Mesendoderm (in vitro differentiated cells): ENCODE results near the gene GUK1.

Experiments
- DNase-seq: peaks from one replicate; pipeline ENCODE4 v3.0.0; 2013
- H2AK5ac ChIP-seq: 2 replicates; pipeline ENCODE4 v1.6.1; 2013; ENCODE audit warnings: low read length, inconsistent platforms
- H2BK120ac ChIP-seq: 2 replicates; pipeline ENCODE4 v1.6.1; 2013; ENCODE audit warnings: low read depth, mild to moderate bottlenecking, low read length, moderate library complexity, mixed read lengths
- H2BK15ac ChIP-seq: replicated peaks from 2 replicates; pipeline ENCODE4 v1.6.1; 2013; ENCODE audit warnings: low read depth, mild to moderate bottlenecking, moderate library complexity
- H2BK5ac ChIP-seq: 2 replicates; pipeline ENCODE4 v1.6.1; 2013; ENCODE audit warnings: low read length, inconsistent platforms
- H3K18ac ChIP-seq: 2 replicates; pipeline ENCODE4 v1.6.1; 2013; ENCODE audit warnings: mild to moderate bottlenecking, low read length, mixed read lengths
- H3K23ac ChIP-seq: one replicate; pipeline ENCODE4 v1.6.1; 2013; ENCODE audit warnings: low read length
- H3K27ac ChIP-seq: 2 replicates; pipeline ENCODE4 v1.5.1; 2013; ENCODE audit warnings: low read depth, mild to moderate bottlenecking, inconsistent platforms, low read length, moderate library complexity
- H3K27me3 ChIP-seq: 2 replicates; pipeline ENCODE4 v1.6.1; 2013; ENCODE audit warnings: low read length, control low read depth, mild to moderate bottlenecking, inconsistent platforms; ENCODE audit not compliant: insufficient read depth, poor library complexity
- H3K36me3 ChIP-seq: 2 replicates; pipeline ENCODE4 v1.6.1; 2013; ENCODE audit warnings: low read length, inconsistent platforms; ENCODE audit not compliant: control insufficient read depth, insufficient read depth
- H3K4ac ChIP-seq: one replicate; pipeline ENCODE4 v1.6.1; 2013; ENCODE audit warnings: low read depth, mild to moderate bottlenecking, low read length, moderate library complexity
- H3K4me1 ChIP-seq: 2 replicates; pipeline ENCODE4 v1.6.1; 2013; ENCODE audit warnings: low read depth, low read length, inconsistent platforms; ENCODE audit not compliant: control insufficient read depth
- H3K4me2 ChIP-seq: 2 replicates; pipeline ENCODE4 v1.6.1; 2013; ENCODE audit warnings: low read length
- H3K4me3 ChIP-seq: 2 replicates; pipeline ENCODE4 v1.5.1; 2013; ENCODE audit warnings: mild to moderate bottlenecking, low read length
- H3K56ac ChIP-seq: one replicate; pipeline ENCODE4 v1.6.1; 2013; ENCODE audit warnings: low read length
- H3K79me1 ChIP-seq: 2 replicates; pipeline ENCODE4 v1.6.1; 2013; ENCODE audit warnings: low read length, inconsistent platforms
- H3K79me2 ChIP-seq: 2 replicates; pipeline ENCODE4 v1.6.1; 2013; ENCODE audit warnings: mild to moderate bottlenecking, low read length; ENCODE audit not compliant: control insufficient read depth, insufficient read depth
- H3K9ac ChIP-seq: 2 replicates; pipeline ENCODE4 v1.6.1; 2013; ENCODE audit warnings: low read length, inconsistent platforms
- H4K5ac ChIP-seq: one replicate; pipeline ENCODE4 v1.6.1; 2013; ENCODE audit warnings: low read length
- H4K8ac ChIP-seq: one replicate; pipeline ENCODE4 v1.6.1; 2013; ENCODE audit warnings: low read depth, mild to moderate bottlenecking, control low read depth, low read length, moderate library complexity
- WGBS: extraction: QIAGEN DNeasy Blood & Tissue Kit; methylation state at CpG from one replicate; pipeline ENCODE4 v1.1.7; 2013; ENCODE audit warnings: low lambda C conversion rate, missing lambda C conversion rate; ENCODE audit not compliant: insufficient coverage; ENCODE audit errors: extremely low coverage; 5-methylcytosine and 5-hydroxymethylcytosine counted together

Gene GUK1

GRCh38 chr1:228094432-228095016, 45.6 kb upstream of the GUK1 start:
- H3K9ac ChIP-seq: no peak overlapping the region
- no peak for DNase-seq
- H3K23ac ChIP-seq: no peak overlapping the region
- H2BK15ac ChIP-seq: no peak overlapping the region
- H3K18ac ChIP-seq: no peak overlapping the region
- peaks cover 6% of the 10 kb centered on the region for H3K36me3 ChIP-seq
- H4K5ac ChIP-seq: no peak overlapping the region
- no peak overlapping the region for H2AK5ac ChIP-seq
- no peak overlapping the region for H3K4me2 ChIP-seq
- no peak overlapping the region for H3K4ac ChIP-seq
- H3K79me1 ChIP-seq: peaks cover 15% of the 10 kb centered on the region
- H2BK120ac ChIP-seq: no peak overlapping the region
- H3K4me1 ChIP-seq: no peaks in the 10 kb centered on the region
- H3K27me3 ChIP-seq: no peaks in the 10 kb centered on the region
- H4K8ac ChIP-seq: no peak overlapping the region
- H3K4me3 ChIP-seq: no peak overlapping the region
- no peak overlapping the region for H3K56ac ChIP-seq
- H3K79me2 ChIP-seq: peaks cover 80% of the 10 kb centered on the region
- no peak overlapping the region for H3K27ac ChIP-seq
- no CpG with 5 or more reads among the region's 13 CpGs for WGBS
- H2BK5ac ChIP-seq: no peak overlapping the region

GRCh38 chr1:228095161-228095560, 44.9 kb upstream of the GUK1 start:
- Histone ChIP-seq H3K4me2 (no peak overlapping the region), H3K4ac (no peak overlapping the region), H2BK5ac (no peak overlapping the region), H3K79me2 (peaks cover 74% of the 10 kb centered on the region), H3K79me1 (peaks cover 15% of the 10 kb centered on the region), H4K8ac (no peak overlapping the region), H3K4me3 (no peak overlapping the region), H3K27me3 (no peaks in the 10 kb centered on the region), H3K56ac (no peak overlapping the region), H3K36me3 (peaks cover 6% of the 10 kb centered on the region), H2BK15ac (no peak overlapping the region), H3K27ac (no peak overlapping the region), H3K9ac (no peak overlapping the region), H2AK5ac (no peak overlapping the region), H3K18ac (no peak overlapping the region), H3K4me1 (no peaks in the 10 kb centered on the region), H3K23ac (no peak overlapping the region), H2BK120ac (no peak overlapping the region), H4K5ac (no peak overlapping the region)
- WGBS: no CpG with 5 or more reads among the region's 4 CpGs
- no peak for DNase-seq

- no peak overlapping the region for H3K23ac ChIP-seq
- no CpG with 5 or more reads among the region's 8 CpGs for WGBS
- H3K9ac ChIP-seq: no peak overlapping the region
These were observed 44.1 kb upstream of the GUK1 start for GRCh38 chr1:228095938-228096337.

GRCh38 chr1:228096416-228097332, 43.4 kb upstream of the GUK1 start:
- Histone ChIP-seq H3K18ac (no peak overlapping the region), H2BK15ac (no peak overlapping the region), H3K36me3 (peaks cover 6% of the 10 kb centered on the region), H3K9ac (no peak overlapping the region), H2BK120ac (no peak overlapping the region), H3K4me1 (no peaks in the 10 kb centered on the region), H3K27ac (no peak overlapping the region), H3K79me2 (peaks cover 59% of the 10 kb centered on the region), H4K5ac (no peak overlapping the region), H3K4me2 (no peak overlapping the region), H3K4ac (no peak overlapping the region), H2BK5ac (no peak overlapping the region), H3K27me3 (no peaks in the 10 kb centered on the region), H3K23ac (no peak overlapping the region), H3K79me1 (peaks cover 15% of the 10 kb centered on the region), H2AK5ac (no peak overlapping the region), H4K8ac (no peak overlapping the region), H3K4me3 (no peak overlapping the region), H3K56ac (no peak overlapping the region)
- no CpG with 5 or more reads among the region's 13 CpGs for WGBS
- no peak for DNase-seq

More at GRCh38 chr1:228095938-228096337, 44.1 kb upstream of the GUK1 start:
- Histone ChIP-seq H3K4me1 (no peaks in the 10 kb centered on the region), H3K27me3 (no peaks in the 10 kb centered on the region), H3K4me2 (no peak overlapping the region), H3K4ac (no peak overlapping the region), H2BK120ac (no peak overlapping the region), H2BK15ac (no peak overlapping the region), H2AK5ac (no peak overlapping the region), H3K79me1 (peaks cover 15% of the 10 kb centered on the region), H4K8ac (no peak overlapping the region), H3K27ac (no peak overlapping the region), H3K4me3 (no peak overlapping the region), H3K79me2 (peaks cover 66% of the 10 kb centered on the region), H3K56ac (no peak overlapping the region), H4K5ac (no peak overlapping the region), H2BK5ac (no peak overlapping the region), H3K18ac (no peak overlapping the region), H3K36me3 (peaks cover 6% of the 10 kb centered on the region)
- no peak for DNase-seq

GRCh38 chr1:228097333-228098081, 42.6 kb upstream of the GUK1 start:
- H2BK15ac ChIP-seq: no peak overlapping the region
- H2BK120ac ChIP-seq: no peak overlapping the region
- no peak overlapping the region for H3K23ac ChIP-seq
- H4K8ac ChIP-seq: no peak overlapping the region
- no peak overlapping the region for H3K27ac ChIP-seq
- no peak overlapping the region for H3K4ac ChIP-seq
- no peak overlapping the region for H2AK5ac ChIP-seq
- no peak overlapping the region for H3K56ac ChIP-seq
- H3K4me1 ChIP-seq: no peaks in the 10 kb centered on the region
- no peak overlapping the region for H3K18ac ChIP-seq
- H3K79me2 ChIP-seq: peaks cover 50% of the 10 kb centered on the region
- DNase-seq: no peak
- peaks cover 6% of the 10 kb centered on the region for H3K36me3 ChIP-seq
- no peak overlapping the region for H2BK5ac ChIP-seq
- peaks cover 14% of the 10 kb centered on the region for H3K79me1 ChIP-seq
- H4K5ac ChIP-seq: no peak overlapping the region
- WGBS: no CpG with 5 or more reads among the region's 34 CpGs
- no peak overlapping the region for H3K4me2 ChIP-seq
- no peak overlapping the region for H3K9ac ChIP-seq
- no peaks in the 10 kb centered on the region for H3K27me3 ChIP-seq
- no peak overlapping the region for H3K4me3 ChIP-seq
